Endothelial cell of umbilical vein (primary cell): ENCODE results near the gene ANKRD27.

Experiments used
- CTCF ChIP-seq, 2 donors: IDR thresholded peaks; 1 replicate in 1 of 2; 2 replicates in 1 of 2; pipeline ENCODE4 v1.5.1; 2011; ENCODE audit warnings: low read length in 2 of 2, mild to moderate bottlenecking in 2 of 2, moderate library complexity in 2 of 2, control low read depth in 1 of 2, inconsistent platforms in 1 of 2, low read depth in 1 of 2; ENCODE audit not compliant: insufficient read depth in 1 of 2; ENCODE audit errors: extremely low read depth in 1 of 2
- EZH2 ChIP-seq: IDR thresholded peaks from 2 replicates; pipeline ENCODE4 v1.6.1; 2012; ENCODE audit warnings: borderline replicate concordance, low read depth, mild to moderate bottlenecking, moderate library complexity, low read length, inconsistent platforms; ENCODE audit not compliant: severe bottlenecking
- MYC ChIP-seq: IDR thresholded peaks from one replicate; pipeline ENCODE4 v1.6.1; 2011; ENCODE audit warnings: mild to moderate bottlenecking, low read depth, low read length
- POLR2A ChIP-seq: IDR thresholded peaks from 2 replicates; pipeline ENCODE4 v1.6.1; 2012; ENCODE audit warnings: low read depth, mild to moderate bottlenecking, control low read depth, low read length
- POLR2AphosphoS5 ChIP-seq: IDR thresholded peaks from 2 replicates; pipeline ENCODE4 v1.6.1; 2012; ENCODE audit warnings: low read depth, mild to moderate bottlenecking, control low read depth, low read length, moderate library complexity; ENCODE audit not compliant: insufficient read depth

GRCh38 chr19:32647361-32647760 is 27.6 kb downstream of the ANKRD27 start:
- TF ChIP-seq CTCF (IDR thresholded peaks at IDR 0.05; ENCODE audit: extremely low read depth in 1 of 2, insufficient read depth in 1 of 2, low read depth in 1 of 2, low read length in 2 of 2) (no peak), MYC (no peak), POLR2A (no peak), EZH2 (no peak), POLR2AphosphoS5 (no peak)
